ENCODE results near the gene PSMA8.
"Not testable (repeated sequence)": the region's sequence is repeated elsewhere in the genome, so short reads cannot be mapped to it uniquely, and the experiment has no call there.

The PSMA8 gene

DNA sequence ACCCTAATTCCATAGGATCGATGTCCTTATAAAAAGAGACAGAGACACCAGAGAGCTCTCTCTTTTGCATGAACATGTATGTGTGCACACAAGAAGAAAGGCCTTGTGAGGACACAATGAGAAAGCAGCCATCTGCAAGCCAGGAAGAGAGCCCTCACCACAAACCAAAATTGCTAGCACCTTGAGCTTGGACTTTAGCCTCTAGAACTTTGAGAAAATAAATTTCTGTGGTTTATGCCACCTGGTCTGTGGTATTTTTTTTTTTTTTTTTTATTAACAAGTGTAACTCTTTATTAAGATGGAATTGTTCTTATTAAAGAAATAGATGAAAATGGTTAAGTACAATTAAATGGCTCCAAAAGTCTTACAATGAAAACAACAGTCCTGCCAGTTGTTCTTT, 33.9 kb downstream of the PSMA8 start:
- in situ Hi-C loops (cut with HindIII; ENCODE audit: low sequenced_read_pairs): not testable (repeated sequence)

GRCh38 chr18:26175481-26175880, 41.8 kb downstream of the PSMA8 start:
- in situ Hi-C loops (cut with HindIII; ENCODE audit: low sequenced_read_pairs): no loop called here

DNA sequence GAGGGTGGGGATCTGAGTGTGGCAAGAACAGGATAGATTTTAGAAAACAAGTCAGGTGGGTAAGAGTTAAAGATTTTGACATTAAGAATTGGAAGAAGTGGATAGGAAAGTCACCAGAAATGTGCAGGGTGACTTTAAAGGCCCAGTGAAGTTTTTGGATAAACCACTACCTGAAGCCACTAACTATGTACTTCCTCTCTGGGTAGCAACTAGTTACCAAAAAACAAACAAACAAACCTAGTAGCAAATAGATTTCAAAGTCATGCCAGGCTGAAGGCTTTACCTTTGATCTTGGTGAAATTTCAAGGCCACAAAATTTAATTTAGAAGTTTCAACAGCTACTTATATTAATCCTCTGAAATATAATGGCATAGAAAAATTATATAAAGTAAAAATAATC, 42.5 kb downstream of the PSMA8 start:
- in situ Hi-C loops (cut with HindIII; ENCODE audit: low sequenced_read_pairs): no loop called here

- in situ Hi-C loops (cut with HindIII; ENCODE audit: low sequenced_read_pairs): no loop called here
Measured at GRCh38 chr18:26181343-26181826, 47.7 kb downstream of the PSMA8 start.

DNA sequence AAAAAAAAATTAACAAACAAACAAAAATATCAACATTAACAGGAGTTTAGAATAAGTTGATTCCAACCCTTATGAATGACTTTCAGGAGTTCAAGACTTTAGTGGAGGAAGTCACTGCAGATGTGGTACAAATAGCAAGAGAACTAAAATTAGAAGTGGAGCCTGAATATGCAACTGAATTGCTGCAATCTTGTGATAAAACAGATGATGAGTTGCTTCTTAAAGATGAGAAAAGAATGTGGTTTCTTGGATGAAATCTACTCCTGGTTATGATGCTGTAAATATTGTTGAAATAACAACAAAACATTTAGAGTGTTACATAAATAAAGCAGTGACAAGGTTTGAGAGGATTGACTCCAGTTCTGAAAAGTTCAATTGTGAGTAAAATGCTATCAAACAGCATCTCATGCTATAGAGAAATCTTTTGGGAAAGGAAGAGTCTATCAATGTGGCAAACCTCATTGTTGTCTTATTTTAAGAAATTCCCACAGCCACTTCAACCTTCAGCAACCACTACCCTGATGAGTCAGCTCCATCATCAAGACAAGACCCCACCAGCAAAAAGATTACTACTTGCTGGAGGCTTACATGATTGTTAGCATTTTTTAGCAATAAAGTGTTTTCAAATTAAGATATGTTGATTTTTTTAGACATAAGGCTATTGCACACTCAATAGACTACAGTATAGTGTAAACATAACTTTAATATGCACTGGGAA, 49.9 kb downstream of the PSMA8 start:
- in situ Hi-C loops (cut with HindIII; ENCODE audit: low sequenced_read_pairs): no loop called here

GRCh38 chr18:26185267-26185666, 51.6 kb downstream of the PSMA8 start:
- in situ Hi-C loops (cut with HindIII; ENCODE audit: low sequenced_read_pairs): no loop called here

DNA sequence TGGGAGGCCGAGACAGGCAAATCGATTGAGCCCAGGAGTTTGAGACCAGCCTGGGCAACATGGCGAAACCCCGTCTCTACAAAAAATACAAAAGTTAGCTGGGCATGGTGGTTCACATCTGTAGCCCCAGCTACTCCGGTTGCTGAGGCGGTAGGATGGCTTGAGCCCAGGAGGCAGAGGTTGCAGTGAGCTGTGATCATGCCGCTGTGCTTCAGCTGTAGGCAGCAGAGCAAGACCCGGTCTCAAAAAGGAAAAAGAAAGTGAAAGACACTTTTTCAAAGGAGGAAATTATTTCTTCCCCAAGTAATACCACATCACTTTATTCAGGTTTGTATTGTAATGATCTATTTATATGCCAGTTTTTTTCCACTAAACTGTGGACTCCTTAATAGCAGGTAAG, 56.8 kb downstream of the PSMA8 start:
- in situ Hi-C loops (cut with HindIII; ENCODE audit: low sequenced_read_pairs): no loop called here

GRCh38 chr18:26192233-26192632, 58.6 kb downstream of the PSMA8 start:
- in situ Hi-C loops (cut with HindIII; ENCODE audit: low sequenced_read_pairs): no loop called here

DNA sequence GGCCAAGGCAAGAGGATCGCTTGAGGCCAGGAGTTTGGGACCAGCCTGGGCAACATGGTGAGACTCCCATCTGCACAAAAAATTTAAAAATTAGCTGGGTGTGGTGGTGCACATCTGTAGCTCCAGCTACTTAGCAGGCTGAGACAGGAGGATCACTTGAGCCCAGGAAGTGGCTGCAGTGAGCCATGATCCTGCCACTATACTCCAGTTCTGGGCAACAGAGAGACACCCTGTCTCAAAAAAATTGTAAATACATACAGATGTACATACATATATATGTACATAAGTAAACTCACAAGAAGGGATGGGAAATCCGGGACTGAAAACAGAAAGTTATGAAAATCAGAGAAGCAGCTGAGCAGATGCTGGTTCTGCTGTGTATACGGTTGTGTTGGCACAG, 62.9 kb downstream of the PSMA8 start:
- in situ Hi-C loops (cut with HindIII; ENCODE audit: low sequenced_read_pairs): no loop called here

- in situ Hi-C loops (cut with HindIII; ENCODE audit: low sequenced_read_pairs): not testable (repeated sequence)
Measured at GRCh38 chr18:26202001-26202400, 68.3 kb downstream of the PSMA8 start.

DNA sequence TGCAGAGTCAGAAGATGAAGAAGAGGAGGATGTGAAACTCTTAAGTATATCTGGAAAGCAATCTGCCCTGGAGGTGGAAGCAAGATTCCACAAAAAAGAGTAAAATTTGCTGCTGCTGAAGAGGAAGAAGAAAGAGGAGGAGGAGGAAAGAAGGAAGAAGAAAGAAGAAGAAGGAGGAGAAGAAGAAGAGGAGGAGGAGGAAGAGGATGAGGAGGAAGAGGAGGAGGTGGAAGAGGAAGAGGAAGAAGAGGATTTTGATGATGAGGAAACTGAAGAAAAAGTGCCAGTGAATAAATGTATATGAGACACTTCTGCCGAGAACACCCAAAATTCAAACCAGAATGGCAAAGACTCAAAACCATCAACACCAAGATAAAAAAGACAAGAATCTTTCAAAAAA, 71.6 kb downstream of the PSMA8 start:
- in situ Hi-C loops (cut with HindIII; ENCODE audit: low sequenced_read_pairs): no loop called here

GRCh38 chr18:26206488-26206887, 72.8 kb downstream of the PSMA8 start:
- in situ Hi-C loops (cut with HindIII; ENCODE audit: low sequenced_read_pairs): no loop called here

GRCh38 chr18:26207937-26208336, 74.3 kb downstream of the PSMA8 start:
- in situ Hi-C loops (cut with HindIII; ENCODE audit: low sequenced_read_pairs): no loop called here

GRCh38 chr18:26208977-26209376, 75.3 kb downstream of the PSMA8 start:
- in situ Hi-C loops (cut with HindIII; ENCODE audit: low sequenced_read_pairs): no loop called here

DNA sequence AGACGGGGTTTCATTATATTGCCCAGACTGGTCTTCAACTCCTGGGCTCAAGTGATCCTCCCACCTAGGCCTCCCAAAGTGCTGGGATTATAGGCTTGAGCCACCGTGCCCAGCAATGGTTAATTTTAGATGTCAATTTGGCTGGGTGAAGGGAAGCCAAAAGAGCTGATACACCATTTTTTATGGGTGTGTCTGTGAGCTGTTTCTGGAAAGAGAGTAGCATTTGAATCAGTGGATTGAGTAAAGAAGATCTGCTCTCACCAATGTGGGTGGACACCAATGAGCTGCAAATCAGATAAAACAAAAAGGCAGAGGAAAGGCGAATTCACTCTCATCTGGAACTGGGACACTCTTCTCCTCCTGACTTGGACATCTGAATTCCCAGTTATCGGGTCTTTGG, 76.5 kb downstream of the PSMA8 start:
- in situ Hi-C loops (cut with HindIII; ENCODE audit: low sequenced_read_pairs): no loop called here

DNA sequence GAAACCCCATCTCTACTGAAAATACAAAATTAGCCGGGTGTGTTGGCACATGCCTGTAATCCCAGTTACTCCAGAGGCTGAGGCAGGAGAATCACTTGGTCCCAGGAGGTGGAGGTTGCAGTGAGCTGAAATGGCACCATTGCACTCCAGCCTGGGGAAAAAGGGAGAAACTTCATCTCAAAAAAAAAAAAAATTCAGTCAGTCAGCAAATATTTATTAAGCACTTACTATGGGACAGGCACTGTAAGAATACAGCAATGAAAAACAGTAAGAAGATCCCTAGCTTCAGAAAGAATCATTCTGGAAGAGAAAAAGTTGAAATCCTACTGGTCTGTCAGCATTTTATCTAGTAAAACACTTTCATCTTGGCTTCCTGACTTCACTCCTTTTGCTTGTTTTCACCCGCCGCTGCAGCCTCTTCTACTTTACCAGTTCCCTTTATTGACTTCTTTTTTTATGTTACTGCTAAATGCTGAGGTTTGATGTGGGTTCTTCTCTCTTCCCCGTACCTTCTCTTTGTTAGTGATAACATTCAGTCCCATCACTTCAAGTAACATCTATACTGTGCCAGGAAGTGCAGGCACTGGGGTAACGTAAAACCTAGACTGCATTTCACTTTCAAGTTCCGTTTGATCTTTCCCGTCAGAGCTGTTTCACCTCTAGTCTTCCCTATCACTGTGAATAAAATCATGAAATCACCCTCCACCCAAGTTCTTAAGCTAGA, 81.7 kb downstream of the PSMA8 start:
- in situ Hi-C loops (cut with HindIII; ENCODE audit: low sequenced_read_pairs): no loop called here

DNA sequence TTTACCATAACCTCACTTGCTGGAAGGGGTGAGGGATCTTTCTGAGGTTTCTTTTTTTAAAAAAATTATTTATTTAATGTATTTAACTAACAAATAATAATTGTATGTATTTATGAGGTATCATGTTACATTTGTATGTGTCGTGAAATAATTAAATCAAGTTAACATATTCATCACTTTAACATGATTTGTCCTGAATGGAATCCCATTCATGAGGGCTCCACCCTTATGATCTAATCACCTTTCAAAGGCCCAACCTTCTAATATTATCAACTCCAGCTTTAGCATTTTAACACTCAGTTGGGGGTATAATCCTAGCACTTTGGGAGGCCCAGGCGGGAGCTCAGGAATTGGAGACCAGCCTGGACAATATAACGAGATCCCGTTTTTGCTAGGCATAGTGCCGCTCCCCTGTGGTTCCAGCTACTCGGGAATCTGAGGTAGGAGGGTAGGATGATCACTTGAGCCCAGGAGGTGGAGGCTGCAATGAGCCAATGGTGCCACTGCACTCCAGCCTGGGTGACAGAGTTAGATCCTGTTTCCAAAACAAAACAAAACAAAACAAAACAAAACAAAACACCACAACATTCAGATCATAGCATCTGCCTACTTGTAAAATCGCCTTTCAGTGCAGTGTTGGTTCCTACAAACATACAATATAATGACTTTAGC, 91.5 kb downstream of the PSMA8 start:
- in situ Hi-C loops (cut with HindIII; ENCODE audit: low sequenced_read_pairs): no loop called here

DNA sequence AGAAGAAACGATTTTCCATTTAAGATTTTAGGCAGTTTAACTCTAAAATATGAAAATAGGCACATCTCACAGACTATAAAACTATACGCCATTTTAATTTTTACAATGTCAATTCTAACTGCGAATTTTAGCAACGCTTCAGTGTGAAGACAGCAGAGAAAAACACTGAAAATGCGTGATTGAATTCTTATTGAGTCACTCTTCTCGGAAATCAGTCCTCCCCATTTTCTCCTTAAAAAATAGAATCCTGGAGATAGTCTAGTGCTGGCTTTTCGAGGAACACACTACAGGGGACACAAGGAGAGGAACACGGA, 92.2 kb downstream of the PSMA8 start:
- in situ Hi-C loops (cut with HindIII; ENCODE audit: low sequenced_read_pairs): no loop called here

DNA sequence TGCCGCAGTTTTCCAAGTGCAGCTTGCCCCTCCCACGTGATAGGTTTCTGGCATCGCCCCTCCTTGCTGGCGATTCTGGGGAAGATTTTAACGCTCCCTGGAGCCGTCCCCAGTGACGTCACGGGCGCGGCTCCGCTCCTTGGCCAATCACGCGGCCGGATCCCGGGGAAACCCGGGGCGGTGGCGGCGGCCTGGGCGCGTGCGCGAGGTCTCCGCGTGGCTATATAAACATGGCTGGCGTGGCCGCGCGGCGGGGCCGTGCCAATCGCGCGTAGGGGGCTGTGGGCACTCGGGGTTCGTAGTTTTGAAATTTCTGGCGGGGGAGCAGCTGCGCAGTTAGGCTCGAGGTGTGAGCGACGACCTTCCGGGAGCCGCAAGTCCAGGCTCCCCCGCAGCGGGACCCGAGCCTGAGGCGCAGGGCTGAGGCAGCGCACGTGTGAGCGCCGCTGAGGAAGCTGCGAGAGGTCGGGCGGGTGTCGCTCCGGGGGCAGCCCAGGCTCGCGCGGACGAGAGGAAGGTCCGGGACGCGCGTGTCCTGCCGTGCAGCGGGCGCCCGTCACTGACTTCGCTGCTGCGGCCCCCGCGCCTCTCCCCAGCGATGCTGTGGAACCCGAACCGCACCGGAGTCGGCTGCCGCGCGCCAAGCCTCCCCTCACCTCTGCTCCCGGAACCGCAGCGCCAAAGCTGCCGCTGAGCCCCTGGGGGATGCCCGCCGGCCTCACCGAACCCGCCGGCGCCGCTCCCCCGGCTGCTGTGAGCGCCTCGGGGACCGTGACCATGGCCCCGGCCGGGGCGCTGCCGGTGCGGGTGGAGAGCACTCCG, 92.8 kb downstream of the PSMA8 start, which contains the start of gene TAF4B:
Gene TAF4B (plus strand): TSS at position 217 of the 822 bp plus-strand sequence. CDS start 489 bp downstream, at position 706.
- in situ Hi-C loops (cut with HindIII; ENCODE audit: low sequenced_read_pairs): no loop called here

DNA sequence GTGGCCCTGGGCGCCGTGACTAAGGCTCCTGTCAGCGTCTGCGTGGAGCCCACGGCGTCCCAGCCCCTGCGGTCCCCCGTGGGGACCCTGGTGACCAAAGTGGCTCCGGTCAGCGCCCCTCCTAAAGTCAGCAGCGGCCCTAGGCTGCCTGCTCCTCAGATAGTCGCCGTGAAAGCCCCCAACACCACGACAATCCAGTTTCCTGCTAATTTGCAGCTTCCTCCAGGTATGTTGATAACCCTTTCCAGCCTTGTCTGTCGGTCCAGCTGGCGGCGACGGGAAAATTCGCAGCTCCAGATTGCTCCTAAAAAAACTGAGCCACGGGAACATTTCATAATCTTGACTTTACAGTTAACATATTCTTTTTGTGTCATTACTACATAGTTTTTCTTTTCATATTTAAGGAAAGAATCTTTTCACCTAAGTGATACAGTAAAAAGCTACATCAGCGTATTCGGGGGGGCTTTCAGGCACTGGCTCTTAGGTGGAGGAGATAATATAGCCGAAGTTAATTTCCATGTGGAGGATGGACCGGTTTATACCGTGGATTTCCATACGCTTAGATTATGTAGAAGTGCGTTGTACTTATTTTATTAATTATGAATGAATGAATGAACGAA, 93.5 kb downstream of the PSMA8 start:
- in situ Hi-C loops (cut with HindIII; ENCODE audit: low sequenced_read_pairs): no loop called here

Measured in DLD1 (cell line).